ENCODE data around the gene MON1B. TPM values are rescaled to one million over a fixed set of nuclear protein-coding genes. Genes with fewer than 3 reads are reported as not detected.

The MON1B gene
- total and polyA plus RNA-seq, 2 of the 13 experiments (the other 11 are each of a cell fraction or from before 2014, with no cell fraction given), result 13.4 to 15.6 TPM

- TF ChIP-seq BRCA1 (CRISPR knock-in tag; IDR thresholded peaks at IDR 0.05) (no peak), U2AF2 (IDR thresholded peaks at IDR 0.05; ENCODE audit: low read depth, low read length) (no peak), ZHX2 (IDR thresholded peaks at IDR 0.05; ENCODE audit: low read depth) (no peak), ZHX2 (CRISPR knock-in tag; IDR thresholded peaks at IDR 0.05; ENCODE audit: borderline replicate concordance) (no peak)
Measured at GRCh38 chr16:77246150-77246549, 55.2 kb downstream of the MON1B start (continued).

GRCh38 chr16:77250400-77250799 is 59.4 kb downstream of the MON1B start:
- ATAC-seq (no peak), FAIRE-seq (no peak), DNase-seq (ENCODE audit: low spot score) (no peak)
- ChIA-PET POLR2A (no interaction called here), CTCF (ENCODE audit: low intra/inter-chr PET ratio, low total read pairs) (no interaction called here)
- Histone ChIP-seq H3K27ac (ENCODE audit: extremely low read length, insufficient read depth, low read length) (no peak overlapping the region), H3K27me3 (ENCODE audit: control insufficient read depth in 1 of 2, insufficient read depth in 2 of 2, low read length in 2 of 2) (peaks cover 2 to 4% of the 10 kb centered on the region in 2 experiments; a peak in 2 of 5 replicates), H3K4me1 (ENCODE audit: insufficient read depth, low read length) (no peaks in the 10 kb centered on the region), H4K20me1 (ENCODE audit: insufficient read depth, low read length) (no peaks in the 10 kb centered on the region), H3K79me2 (ENCODE audit: insufficient read depth, low read length) (no peaks in the 10 kb centered on the region), H2AFZ (ENCODE audit: low read length) (no peak overlapping the region), H3K9ac (ENCODE audit: insufficient read depth, low read depth, low read length) (no peak overlapping the region), H3K4me3 (replicated peaks in 1 of 3; ENCODE audit: insufficient read depth in 1 of 3, low read depth in 2 of 3, low read length in 3 of 3) (no peak overlapping the region), H3K36me3 (replicated peaks in 1 of 2; ENCODE audit: control insufficient read depth in 1 of 2, insufficient read depth in 2 of 2, low read length in 2 of 2) (no peaks in the 10 kb centered on the region), H3K4me2 (ENCODE audit: low read depth, low read length) (no peak overlapping the region), H3K9me3 (ENCODE audit: low read length) (no peaks in the 10 kb centered on the region)
- TF ChIP-seq ZFP82 (CRISPR knock-in tag; IDR thresholded peaks at IDR 0.05; ENCODE audit: borderline replicate concordance) (no peak), ZNF792 (CRISPR knock-in tag; IDR thresholded peaks at IDR 0.05) (no peak), FUBP1 (CRISPR knock-in tag; IDR thresholded peaks at IDR 0.05; ENCODE audit: borderline replicate concordance) (no peak), MXI1 (IDR thresholded peaks at IDR 0.05; ENCODE audit: borderline replicate concordance, low read depth, low read length) (no peak), MTF2 (CRISPR knock-in tag; IDR thresholded peaks at IDR 0.05; ENCODE audit: borderline replicate concordance) (no peak), CTCF (CRISPR knock-in tag; IDR thresholded peaks at IDR 0.05) (no peak), ZNF878 (CRISPR knock-in tag; IDR thresholded peaks at IDR 0.05) (no peak), MED1 (CRISPR knock-in tag; IDR thresholded peaks at IDR 0.05) (no peak), ZNF576 (CRISPR knock-in tag; IDR thresholded peaks at IDR 0.05) (no peak)
- 2% methylated on average over 4 of the region's 4 CpGs for WGBS (ENCODE audit: low lambda C conversion rate)
- no TSS peak for BruUV-seq (replicated peaks)
- intact Hi-C loops (cut with micrococcal nuclease; ENCODE audit: unreplicated experiment) (no loop called here), in situ Hi-C loops (cut with HindIII; ENCODE audit: extremely low pct_ligation_motif_present, low pct_unique_long_range_greater_than_20kb) (no loop called here)
